Glutamatergic neuron (in vitro differentiated cells): Measurements from ENCODE around the gene KMT2B. TPM values are rescaled to one million over a fixed set of nuclear protein-coding genes. Genes with fewer than 3 reads are reported as not detected.
A peak's percentile ranks its signal among the peaks of the same experiment; 100 is the strongest.

Experiments
- DNase-seq: peaks from one replicate; pipeline ENCODE4 v3.0.0; 2022
- H3K27ac Mint-ChIP-seq: one replicate; pipeline ENCODE4 v1.8.0; 2020; ENCODE audit warnings: mild to moderate bottlenecking, mixed read lengths, inconsistent platforms; ENCODE audit not compliant: unreplicated experiment
- H3K27me3 Mint-ChIP-seq: one replicate; pipeline ENCODE4 v1.8.0; 2020; ENCODE audit warnings: mild to moderate bottlenecking, moderate library complexity, mixed read lengths, inconsistent platforms; ENCODE audit not compliant: unreplicated experiment
- H3K36me3 Mint-ChIP-seq: one replicate; pipeline ENCODE4 v1.8.0; 2020; ENCODE audit warnings: mild to moderate bottlenecking, mixed read lengths, inconsistent platforms; ENCODE audit not compliant: unreplicated experiment
- H3K4me1 Mint-ChIP-seq: one replicate; pipeline ENCODE4 v1.8.0; 2020; ENCODE audit warnings: mild to moderate bottlenecking, low read depth, mixed read lengths, inconsistent platforms; ENCODE audit not compliant: unreplicated experiment
- H3K4me3 Mint-ChIP-seq: one replicate; pipeline ENCODE4 v1.8.0; 2020; ENCODE audit warnings: mild to moderate bottlenecking, mixed read lengths, inconsistent platforms; ENCODE audit not compliant: unreplicated experiment
- H3K9me3 Mint-ChIP-seq: one replicate; pipeline ENCODE4 v1.8.0; 2020; ENCODE audit warnings: mild to moderate bottlenecking, moderate library complexity, mixed read lengths, inconsistent platforms; ENCODE audit not compliant: unreplicated experiment
- total RNA-seq: library from RNA; stranded (reverse); fragmentation: NEBNext Ultra II Directional; extraction: Animal tissue kit (Norgen Biotek cat#: 25700); gene quantifications from one replicate; pipeline ENCODE4 v1.2.1, GENCODE V29; 2021; ENCODE audit not compliant: unreplicated experiment
- TF ChIP-seq, protein P1 (sequence below): fragments of 200-600 bp; sonication (generic); IDR thresholded peaks from one replicate; pipeline ENCODE4 v1.5.0; 2021; ENCODE audit not compliant: partially characterized antibody, unreplicated experiment

The KMT2B gene
- total RNA-seq, 1 donor from 2014 or later = 60.8 TPM

DNA sequence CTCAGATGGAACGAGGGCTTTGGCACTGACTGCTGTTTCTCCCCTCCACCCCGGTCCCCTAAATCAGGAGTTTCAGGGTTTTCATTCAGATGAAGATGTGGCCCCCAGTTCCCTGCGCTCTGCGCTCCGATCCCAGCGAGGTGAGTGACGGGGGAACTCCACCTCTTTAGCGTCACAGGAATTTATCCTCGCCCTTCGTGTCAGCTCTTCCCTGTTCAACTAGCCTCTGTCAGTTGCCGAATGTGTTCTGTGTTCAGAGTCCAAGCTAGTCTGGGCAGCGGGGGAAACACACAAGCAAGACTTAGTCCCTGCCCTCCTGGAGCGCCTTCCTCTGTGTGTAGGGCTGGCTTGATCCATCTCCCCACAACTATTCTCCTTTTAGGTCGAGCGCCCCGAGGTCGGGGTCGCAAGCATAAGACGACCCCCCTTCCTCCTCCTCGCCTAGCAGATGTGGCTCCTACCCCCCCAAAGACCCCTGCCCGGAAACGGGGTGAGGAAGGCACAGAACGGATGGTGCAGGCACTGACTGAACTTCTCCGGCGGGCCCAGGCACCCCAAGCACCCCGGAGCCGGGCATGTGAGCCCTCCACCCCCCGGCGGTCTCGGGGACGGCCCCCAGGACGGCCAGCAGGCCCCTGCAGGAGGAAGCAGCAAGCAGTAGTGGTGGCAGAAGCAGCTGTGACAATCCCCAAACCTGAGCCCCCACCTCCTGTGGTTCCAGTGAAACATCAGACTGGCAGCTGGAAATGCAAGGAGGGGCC is 1.8 kb downstream of the KMT2B start:
- H3K36me3 Mint-ChIP-seq = peaks cover 4% of the 10 kb centered on the region
- DNase-seq = no peak
- peaks cover 7% of the 10 kb centered on the region for H3K27me3 Mint-ChIP-seq
- H3K4me1 Mint-ChIP-seq = peaks cover 11% of the 10 kb centered on the region
- TF ChIP-seq, protein P1, sequence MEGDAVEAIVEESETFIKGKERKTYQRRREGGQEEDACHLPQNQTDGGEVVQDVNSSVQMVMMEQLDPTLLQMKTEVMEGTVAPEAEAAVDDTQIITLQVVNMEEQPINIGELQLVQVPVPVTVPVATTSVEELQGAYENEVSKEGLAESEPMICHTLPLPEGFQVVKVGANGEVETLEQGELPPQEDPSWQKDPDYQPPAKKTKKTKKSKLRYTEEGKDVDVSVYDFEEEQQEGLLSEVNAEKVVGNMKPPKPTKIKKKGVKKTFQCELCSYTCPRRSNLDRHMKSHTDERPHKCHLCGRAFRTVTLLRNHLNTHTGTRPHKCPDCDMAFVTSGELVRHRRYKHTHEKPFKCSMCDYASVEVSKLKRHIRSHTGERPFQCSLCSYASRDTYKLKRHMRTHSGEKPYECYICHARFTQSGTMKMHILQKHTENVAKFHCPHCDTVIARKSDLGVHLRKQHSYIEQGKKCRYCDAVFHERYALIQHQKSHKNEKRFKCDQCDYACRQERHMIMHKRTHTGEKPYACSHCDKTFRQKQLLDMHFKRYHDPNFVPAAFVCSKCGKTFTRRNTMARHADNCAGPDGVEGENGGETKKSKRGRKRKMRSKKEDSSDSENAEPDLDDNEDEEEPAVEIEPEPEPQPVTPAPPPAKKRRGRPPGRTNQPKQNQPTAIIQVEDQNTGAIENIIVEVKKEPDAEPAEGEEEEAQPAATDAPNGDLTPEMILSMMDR = no peak
- H3K4me3 Mint-ChIP-seq = peak overlapping the region; percentile 90
- peaks cover 12% of the 10 kb centered on the region for H3K9me3 Mint-ChIP-seq
- peak overlapping the region; percentile 64 for H3K27ac Mint-ChIP-seq

DNA sequence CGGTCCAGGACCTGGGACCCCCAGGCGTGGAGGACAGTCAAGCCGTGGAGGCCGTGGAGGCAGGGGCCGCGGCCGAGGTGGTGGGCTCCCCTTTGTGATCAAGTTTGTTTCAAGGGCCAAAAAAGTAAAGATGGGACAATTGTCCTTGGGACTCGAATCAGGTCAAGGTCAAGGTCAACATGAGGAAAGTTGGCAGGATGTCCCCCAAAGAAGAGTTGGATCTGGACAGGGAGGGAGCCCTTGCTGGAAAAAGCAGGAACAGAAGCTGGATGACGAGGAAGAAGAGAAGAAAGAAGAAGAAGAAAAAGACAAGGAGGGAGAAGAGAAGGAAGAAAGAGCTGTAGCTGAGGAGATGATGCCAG is 2.3 kb downstream of the KMT2B start:
- H3K27me3 Mint-ChIP-seq = peaks cover 7% of the 10 kb centered on the region
- H3K4me3 Mint-ChIP-seq = peak overlapping the region; percentile 68
- no peak for DNase-seq
- peaks cover 4% of the 10 kb centered on the region for H3K36me3 Mint-ChIP-seq
- H3K9me3 Mint-ChIP-seq = peaks cover 12% of the 10 kb centered on the region
- H3K27ac Mint-ChIP-seq = peak overlapping the region; percentile 62
- TF ChIP-seq, protein P1 = no peak
- H3K4me1 Mint-ChIP-seq = peaks cover 7% of the 10 kb centered on the region

DNA sequence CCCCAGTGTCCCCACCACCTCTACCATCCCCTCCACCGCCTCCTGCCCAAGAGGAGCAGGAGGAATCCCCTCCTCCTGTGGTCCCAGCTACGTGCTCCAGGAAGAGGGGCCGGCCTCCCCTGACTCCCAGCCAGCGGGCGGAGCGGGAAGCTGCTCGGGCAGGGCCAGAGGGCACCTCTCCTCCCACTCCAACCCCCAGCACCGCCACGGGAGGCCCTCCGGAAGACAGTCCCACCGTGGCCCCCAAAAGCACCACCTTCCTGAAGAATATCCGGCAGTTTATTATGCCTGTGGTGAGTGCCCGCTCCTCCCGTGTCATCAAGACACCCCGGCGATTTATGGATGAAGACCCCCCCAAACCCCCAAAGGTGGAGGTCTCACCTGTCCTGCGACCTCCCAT is 2.8 kb downstream of the KMT2B start:
- Mint-ChIP-seq H3K27me3 (peaks cover 7% of the 10 kb centered on the region), H3K36me3 (peaks cover 4% of the 10 kb centered on the region), H3K27ac (no peak overlapping the region), H3K4me1 (peaks cover 7% of the 10 kb centered on the region), H3K9me3 (peaks cover 12% of the 10 kb centered on the region), H3K4me3 (no peak overlapping the region)
- DNase-seq = no peak
- TF ChIP-seq, protein P1 = no peak

DNA sequence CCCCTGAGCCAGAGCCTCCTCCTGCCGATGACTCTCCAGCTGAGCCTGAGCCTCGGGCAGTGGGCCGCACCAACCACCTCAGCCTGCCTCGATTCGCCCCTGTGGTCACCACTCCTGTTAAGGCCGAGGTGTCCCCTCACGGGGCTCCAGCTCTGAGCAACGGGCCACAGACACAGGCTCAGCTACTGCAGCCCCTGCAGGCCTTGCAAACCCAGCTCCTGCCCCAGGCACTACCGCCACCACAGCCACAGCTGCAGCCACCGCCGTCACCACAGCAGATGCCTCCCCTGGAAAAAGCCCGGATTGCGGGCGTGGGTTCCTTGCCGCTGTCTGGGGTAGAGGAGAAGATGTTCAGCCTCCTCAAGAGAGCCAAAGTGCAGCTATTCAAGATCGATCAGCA is 3.6 kb downstream of the KMT2B start:
- peaks cover 4% of the 10 kb centered on the region for H3K36me3 Mint-ChIP-seq

DNA sequence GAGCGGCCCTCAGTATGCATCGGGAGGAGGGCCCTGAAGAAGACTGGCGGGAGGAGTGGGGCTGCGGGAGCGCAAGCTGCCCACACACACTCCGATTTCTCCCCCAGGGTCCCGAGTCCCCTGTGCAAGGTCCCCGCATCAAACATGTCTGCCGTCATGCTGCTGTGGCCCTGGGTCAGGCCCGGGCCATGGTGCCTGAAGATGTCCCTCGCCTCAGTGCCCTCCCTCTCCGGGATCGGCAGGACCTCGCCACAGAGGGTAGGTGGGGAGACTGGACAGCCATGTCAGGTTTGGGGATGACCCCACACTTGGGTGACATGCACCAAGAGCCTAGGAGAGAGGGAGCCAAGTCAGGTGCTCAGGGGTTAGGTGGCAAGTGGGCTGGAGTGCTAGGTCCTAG is 4.7 kb downstream of the KMT2B start:
- Mint-ChIP-seq H3K36me3 (peaks cover 4% of the 10 kb centered on the region), H3K4me1 (peaks cover 5% of the 10 kb centered on the region), H3K4me3 (no peak overlapping the region), H3K27ac (no peak overlapping the region), H3K9me3 (peaks cover 8% of the 10 kb centered on the region), H3K27me3 (peaks cover 6% of the 10 kb centered on the region)
- TF ChIP-seq, protein P1 = no peak
- no peak for DNase-seq

More for the DNA sequence above, 3.6 kb downstream of the KMT2B start:
- peaks cover 7% of the 10 kb centered on the region for H3K27me3 Mint-ChIP-seq
- TF ChIP-seq, protein P1 = no peak
- no peak overlapping the region for H3K4me3 Mint-ChIP-seq
- no peak for DNase-seq
- no peak overlapping the region for H3K27ac Mint-ChIP-seq
- peaks cover 5% of the 10 kb centered on the region for H3K4me1 Mint-ChIP-seq
- H3K9me3 Mint-ChIP-seq = peaks cover 12% of the 10 kb centered on the region
